HL-60/S4 treated with phorbol 12-myristate 13-acetate at 8.2 ng/mL for 4 days and 3 days (cell line): ENCODE data around the gene SAMD4A.

Experiments
- in situ Hi-C: fragments of 300-500 bp; cut with MboI; formaldehyde crosslinking; loops from 2 replicates; pipeline ENCODE4 v1.15.0; 2022; ENCODE audit warnings: low sequenced_read_pairs

Gene SAMD4A

DNA sequence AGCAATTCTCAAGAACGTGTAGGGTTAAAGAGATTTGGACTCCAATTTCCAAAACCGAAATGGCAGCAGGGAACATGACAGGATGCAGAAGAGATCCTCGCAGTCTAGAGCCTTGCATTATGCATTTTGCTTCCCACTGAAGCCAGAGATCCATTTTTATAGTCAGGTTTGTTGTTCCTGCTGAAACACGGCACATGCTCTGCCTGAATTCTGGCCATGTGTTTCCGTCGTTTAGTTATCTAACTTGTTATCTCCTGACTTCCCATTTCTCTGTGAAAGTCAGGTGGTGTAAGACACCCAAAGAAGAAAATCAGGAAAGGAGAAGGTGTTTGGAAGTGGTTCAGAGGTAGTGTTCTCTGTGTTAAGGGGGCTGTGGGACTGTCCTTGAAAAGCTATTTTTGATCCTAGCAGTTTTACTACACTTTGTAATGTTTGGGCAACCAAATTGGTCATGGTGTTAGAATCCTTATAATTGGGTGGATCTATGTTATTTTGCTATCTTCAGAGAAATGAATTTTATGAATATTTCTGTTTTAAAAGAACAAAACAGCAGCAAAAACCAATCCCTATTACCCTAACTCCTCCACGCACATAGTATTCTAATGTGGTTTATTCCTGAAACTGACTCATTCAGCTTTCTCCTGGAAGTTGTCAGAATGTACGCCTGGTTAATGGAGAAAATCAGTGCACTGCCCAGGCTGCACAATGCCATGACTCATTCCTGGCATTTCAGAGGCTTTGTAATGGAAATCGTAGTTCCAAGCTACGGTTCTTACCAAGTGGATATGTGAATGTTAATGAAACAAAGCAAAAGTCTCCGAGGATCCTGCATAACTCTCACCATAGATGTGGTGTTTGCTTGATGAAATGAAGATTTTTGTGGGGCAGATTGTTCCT lies 110.1 kb downstream of the SAMD4A start:
- in situ Hi-C loops: no loop called here

DNA sequence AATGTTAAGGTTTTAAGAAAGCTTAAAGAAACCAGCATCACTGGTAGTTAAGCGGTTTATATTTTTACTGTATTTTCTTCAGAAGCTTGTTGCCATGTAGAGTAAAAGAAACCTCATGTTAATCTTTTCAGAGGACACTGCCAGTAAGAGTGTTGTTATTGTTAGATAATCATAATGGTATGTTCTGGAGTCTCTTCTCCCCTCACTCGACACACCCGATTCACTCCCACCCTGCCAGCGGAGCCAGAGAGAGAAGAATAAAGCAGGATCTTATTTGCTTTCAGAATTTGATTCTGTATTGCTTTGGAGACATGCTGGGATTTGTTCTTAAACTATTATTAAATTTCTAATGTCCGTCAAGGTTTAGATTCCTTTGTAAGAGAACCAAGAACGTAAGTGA lies 113.7 kb downstream of the SAMD4A start:
- in situ Hi-C loops: no loop called here

DNA sequence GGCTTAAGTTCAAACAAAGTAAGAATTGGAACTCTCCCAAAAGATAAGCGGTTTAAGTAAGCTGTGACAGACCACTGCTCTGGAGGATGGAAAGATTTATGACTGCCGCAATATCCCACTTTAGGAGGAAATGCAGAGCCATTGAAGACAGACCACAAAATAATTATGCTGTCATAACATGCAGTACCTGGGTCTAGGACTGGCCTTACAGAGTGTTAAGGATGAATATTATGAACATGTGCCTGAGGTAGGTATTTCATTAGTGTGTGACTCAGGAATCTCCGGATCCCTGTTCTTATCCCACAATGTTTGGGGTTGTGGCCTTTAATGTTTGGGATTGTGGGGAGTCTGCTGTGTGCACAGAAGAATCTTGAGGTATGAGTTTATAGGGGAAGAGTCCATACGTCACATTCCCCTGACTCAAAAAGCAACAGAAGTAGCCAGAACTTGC lies 114.9 kb downstream of the SAMD4A start:
- in situ Hi-C loops: no loop called here

DNA sequence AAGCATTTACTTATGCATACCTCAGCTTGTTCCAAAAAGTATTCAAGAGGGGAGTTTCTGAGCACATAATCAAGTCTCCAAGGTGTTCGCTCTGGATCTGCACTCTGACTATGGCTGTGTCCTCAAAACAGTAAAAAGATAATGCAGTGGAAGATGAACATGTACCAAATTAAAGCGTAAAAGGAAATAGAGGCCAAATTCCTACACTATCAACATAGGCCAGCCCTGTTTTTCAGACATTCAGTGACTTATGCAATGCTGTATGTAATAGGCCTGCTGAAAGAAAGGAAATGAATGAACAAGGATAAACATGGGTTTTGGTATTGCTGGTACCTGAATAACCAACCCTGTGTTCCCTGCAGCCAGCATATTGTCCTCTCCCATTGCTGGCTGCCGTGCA lies 115.7 kb downstream of the SAMD4A start:
- in situ Hi-C loops: no loop called here

DNA sequence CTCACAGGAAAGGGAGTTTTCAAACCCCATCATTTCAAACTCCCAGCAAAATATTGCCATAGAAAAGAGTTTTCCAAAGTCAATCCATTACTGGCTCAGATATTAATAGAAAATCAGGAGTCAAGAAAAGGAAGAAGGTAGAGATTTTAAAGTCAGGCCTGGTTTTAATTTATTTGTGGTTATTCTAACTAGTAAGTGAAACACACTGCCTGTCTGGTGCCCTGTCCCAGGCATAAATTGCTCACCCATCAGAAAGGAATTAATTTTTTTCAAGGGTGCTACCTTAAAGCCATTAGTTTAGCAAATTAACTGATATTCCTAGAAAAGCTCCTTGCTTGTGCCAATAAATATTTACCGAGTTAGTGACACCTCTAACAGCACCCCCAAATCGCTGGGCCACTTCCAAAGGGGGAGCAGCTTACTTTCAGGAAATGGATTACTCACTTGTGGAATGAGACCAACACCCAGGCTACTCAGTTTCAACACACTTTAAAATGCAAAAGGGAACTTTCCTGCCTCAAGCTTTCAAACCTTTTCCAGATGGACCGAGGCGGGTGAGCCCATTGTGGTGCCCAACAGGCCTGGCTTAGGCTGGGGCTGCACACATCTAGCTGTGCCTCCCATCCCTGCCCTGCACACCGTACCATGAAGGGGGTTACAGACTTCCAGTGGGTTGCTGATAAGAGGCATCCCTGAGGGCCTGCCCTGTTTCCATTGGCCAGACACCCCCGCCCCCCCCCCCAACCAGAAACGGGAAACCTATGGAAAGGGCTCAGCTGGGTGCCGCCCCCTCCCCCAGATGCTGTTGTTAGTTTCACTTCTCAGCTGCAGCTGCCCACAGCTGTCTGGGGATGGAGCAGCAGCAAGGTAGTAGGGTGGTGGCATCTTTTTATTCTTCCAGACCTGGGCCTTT lies 117.2 kb downstream of the SAMD4A start:
- in situ Hi-C loops: no loop called here

DNA sequence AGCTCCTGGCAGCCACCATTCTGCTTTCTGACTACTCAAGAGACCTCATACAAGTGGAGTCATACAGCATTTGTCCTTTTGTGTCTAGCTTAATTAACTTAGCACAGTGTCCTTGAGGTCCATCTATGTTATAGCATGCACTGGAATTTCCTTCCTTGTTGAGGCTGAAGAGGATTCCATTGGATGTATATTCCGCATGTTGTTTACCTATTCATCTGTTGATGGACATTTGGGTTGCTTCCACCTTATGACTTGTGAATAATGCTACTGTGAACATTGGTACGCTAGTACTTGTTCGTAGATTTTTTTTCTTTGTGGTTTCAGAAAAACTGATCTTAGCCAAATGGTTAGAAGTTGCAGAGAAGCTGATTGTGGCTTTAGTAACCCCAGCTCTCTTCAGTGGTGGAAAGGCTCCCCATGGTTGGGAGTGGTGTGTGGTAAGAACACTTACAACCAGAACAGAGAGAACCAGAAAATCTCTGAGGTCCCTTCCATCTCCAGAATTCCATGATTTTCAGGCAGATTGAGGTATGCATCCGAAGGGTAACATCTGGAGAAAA lies 118.4 kb downstream of the SAMD4A start:
- in situ Hi-C loops: no loop called here

DNA sequence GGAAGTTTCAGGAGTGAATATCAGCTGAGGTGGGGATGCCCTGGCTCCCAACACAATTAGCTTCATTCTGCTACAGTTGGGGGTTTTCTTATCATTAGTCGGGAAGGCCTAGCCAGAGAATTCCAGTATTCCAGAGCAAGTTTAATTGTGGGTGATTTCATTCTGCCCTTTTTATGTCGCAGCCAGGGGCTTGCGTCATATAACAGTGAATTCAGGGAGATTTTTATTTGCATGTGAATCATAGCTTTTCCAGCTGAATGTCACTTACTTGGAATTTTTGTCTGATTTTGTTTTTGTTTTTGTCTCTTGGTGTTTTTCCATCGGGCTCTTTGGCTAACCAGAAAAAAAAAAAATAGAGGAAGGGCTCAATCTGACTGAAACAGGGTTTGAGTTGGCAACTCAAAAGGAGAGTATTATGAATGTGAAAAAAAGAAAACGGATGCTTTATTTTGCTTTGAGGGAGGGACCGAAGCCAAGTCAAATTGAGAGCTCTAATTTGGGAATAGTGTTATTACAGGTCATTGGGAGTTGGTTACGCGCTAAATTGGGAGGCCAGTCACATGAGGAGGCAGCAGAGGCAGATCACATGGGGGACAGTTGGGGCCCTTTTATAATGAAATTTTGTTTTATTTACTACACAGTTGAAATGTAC lies 119.4 kb downstream of the SAMD4A start:
- in situ Hi-C loops: no loop called here

DNA sequence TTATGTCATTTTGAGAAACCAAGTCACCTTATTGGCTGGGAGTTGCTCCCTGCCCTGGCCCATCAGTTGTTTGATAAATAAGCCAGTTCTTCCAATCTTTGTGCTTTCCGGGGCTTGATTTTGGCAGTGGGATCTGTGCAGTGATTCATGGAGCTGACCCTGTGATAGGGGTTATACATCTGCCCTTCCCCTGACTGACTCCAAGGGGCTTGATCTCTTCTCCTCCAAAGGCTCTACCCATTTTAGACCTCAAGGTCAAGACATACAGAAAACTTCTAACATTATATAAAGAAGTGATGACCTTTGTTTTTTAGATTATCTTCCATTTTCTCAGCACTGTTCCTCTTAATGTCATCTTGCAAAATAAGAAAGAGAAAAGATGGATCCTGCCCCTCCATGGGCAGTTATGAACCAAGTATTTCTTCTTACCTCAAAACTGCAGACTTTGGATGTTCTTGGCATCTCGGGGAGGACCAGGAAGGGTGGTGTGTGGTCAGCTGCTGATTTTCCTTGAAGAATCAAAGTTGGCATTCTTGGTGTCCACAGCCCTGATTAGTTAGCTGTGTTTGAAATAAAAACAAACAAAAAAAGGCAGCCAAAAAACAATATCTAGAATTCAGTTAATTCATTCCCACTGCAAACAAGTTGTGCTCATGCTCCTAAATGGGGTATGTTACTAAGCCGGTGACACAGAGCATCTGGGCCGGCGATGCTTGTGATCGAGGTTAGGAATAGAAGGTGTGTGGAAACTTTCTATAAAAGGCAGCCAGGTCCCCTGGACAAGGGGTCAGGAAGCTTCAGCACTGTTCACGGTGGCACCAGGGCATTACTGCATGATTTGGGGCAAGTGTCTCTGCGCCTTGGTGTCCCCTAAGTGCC lies 120.2 kb downstream of the SAMD4A start:
- in situ Hi-C loops: no loop called here

DNA sequence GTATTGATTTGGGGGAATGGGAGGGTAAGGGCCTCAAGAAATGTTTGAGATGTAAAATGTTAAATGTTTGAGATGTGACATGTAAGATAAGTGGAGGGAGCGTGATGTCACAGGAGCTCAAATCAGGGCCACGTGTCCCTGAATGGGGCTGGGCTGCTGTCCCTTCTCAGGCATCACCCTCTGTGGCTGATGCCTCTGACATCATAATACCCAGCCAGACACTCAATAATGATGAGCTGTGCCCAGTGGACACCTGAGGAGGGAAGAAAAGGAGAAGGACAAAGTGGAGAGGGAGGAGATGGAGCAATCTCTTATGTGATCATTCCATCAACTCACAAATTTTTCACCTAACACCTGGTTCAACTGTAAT lies 120.8 kb downstream of the SAMD4A start:
- in situ Hi-C loops: no loop called here

DNA sequence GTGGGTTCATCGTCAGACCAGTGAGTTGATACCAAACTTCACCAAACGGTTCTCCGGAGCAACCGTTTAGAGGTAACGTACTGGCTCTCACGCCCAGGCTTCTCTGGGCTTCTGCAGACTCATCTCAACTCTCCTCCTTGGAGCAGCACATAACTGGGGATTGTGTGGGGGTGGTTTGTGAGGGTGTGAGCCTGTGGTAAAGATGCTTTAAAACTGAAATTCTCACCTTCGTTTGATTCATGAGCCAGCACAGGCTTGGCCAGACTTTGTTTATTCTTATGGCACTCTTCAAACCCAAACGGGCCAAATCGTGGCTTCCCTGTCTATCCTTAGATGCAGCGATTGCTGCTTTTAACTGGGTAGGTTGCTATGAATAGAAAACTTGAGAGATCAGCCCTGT lies 121.3 kb downstream of the SAMD4A start:
- in situ Hi-C loops: no loop called here

DNA sequence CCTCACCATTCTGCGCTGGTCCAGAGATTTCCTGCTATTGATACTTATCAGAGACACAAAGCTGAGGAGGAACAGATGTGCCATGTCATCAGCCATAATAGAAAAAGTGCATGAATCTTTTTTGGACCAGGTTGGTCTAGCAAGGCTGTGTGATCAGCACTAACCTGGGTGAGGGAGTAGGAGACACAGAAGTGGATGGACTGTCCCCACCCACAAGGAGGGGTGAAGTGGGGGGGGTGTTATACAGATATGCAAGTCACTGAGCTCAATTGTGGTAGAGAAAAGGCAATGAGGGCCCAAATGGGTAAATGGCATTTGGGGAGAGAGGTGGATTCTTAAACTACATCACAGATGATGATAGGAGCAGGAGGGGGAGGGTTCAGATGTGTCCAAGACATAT lies 123.0 kb downstream of the SAMD4A start:
- in situ Hi-C loops: no loop called here

DNA sequence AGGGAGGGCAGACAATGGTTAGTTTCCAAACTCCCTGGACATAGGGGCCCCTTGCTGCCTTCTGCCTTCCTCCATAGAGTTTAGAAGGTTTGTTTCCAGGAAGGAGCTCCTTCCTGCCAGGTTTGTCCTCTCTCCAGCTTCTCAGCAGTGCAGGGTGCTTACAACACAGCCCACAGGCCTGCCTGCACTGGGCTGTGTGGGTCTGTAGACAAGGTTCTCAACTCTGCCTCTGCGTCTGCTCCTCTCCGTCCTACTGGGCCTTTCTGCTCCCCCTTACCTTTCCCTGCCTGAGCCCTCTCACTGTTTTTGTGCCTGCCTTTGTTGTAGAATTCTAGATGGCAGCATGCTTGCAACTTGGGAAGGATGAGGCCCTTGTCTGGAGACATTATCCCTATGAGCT lies 124.0 kb downstream of the SAMD4A start:
- in situ Hi-C loops: no loop called here

DNA sequence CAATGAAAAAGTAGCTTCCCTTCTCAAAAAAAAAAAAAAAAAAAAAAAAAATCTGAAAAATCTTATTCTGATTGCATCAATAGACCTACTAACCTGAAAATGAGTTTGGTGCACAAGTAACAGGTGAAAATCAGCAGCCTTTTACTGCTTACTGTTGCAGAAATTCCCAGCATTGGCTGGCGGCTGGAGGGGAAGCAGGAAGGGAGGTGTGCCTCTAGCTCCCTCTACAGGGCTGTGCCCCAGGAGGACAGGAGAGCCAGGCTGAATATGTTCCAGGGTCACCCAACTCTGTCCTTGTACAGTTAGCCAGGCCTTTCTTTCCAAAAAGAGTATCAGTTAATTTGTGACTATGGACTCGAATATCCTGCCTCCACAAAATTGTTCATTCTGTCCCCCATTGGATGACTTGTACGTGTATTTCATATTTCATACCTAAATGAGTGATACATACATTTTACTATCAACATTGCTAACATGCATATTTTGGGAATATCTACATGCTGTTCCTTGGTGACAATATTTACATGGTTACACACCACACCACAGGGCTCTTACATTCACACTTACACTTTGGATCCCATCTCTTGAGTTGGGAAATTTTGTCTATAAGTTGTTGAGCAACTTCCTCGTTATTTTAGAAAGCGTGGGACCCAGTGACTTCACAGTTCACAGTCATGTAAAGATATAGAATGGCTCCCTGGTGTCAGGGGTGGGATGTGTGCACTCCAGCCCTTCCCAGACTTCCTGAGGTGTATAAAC lies 124.8 kb downstream of the SAMD4A start:
- in situ Hi-C loops: no loop called here

DNA sequence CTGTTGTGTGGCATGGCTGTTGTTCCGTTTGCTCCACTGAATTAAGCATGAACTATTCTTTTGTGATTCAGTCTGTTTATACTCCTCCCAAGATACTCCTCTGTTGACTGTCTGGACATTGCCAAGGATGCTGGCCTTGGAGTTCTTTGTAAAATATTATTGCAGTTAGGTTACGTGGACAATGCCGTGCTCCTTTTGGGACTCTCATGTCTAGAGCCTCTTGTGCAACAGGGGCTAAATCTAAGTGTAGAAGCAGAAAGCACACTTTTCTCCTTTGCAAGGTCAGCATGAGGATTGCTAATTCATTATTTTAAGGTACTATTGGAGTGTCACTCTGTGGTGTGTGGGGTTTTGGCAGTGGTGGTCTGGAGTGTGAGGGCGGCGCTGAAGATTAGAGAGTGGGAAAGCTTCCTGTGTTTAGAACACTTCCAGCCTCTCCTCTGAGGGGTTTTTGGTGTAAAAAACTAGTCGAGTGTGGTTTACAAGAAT lies 125.4 kb downstream of the SAMD4A start:
- in situ Hi-C loops: no loop called here

DNA sequence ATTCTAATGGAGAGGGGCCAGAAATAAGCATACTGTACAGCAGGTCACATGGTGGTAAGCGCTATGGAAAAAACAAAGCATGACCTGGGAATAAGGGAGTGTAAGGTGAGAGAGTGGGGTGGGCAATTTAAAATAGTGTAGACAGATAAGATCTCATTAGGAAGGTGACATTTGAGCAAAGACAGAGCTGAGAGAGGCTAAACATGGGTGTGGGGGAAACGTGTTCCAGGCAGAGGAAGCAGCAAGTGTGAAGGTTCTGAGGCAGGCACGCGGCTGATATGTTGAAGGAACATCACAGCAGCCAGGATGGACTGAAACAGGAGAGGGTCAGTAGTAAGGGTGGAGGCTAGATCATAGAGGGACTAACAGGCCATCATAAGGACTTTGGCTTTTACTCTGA lies 126.8 kb downstream of the SAMD4A start:
- in situ Hi-C loops: no loop called here

DNA sequence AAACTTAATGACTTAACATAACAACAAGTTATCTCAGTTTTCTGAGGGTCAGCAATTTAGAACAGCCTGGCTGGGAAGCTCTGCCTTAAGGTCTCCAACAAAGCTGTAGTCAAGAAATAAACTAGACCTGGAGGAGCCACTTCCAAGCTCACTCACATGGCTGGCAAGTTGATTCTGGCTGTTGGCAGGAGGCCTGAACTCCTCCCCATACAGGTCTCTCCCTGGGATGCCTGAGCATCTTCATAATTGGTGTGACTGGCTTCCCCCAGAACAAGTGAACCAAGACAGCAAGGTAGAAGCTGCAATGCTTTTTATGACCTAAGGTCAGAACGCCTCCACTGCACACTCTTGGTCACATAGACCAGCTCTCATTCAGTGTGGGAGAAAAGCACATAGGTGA lies 128.3 kb downstream of the SAMD4A start:
- in situ Hi-C loops: no loop called here

DNA sequence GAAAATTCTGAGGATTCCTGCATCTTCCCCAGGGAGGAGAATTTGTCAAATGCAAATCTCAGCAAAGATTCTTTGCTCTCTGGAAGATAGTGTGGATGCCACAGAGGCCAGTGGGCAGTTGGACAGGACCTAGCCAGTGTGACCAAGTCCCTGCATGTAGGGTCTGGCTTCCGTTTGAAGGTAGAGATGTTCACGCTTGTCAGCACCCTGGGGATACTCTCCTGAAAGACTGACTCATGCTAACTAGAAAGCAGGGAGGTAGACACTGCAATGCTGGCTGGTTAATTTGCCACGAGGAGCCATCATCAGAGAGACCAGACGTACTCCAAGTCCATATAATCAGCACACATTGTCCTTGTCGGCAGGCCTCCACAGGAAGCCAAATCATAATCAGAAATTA lies 130.1 kb downstream of the SAMD4A start:
- in situ Hi-C loops: no loop called here

DNA sequence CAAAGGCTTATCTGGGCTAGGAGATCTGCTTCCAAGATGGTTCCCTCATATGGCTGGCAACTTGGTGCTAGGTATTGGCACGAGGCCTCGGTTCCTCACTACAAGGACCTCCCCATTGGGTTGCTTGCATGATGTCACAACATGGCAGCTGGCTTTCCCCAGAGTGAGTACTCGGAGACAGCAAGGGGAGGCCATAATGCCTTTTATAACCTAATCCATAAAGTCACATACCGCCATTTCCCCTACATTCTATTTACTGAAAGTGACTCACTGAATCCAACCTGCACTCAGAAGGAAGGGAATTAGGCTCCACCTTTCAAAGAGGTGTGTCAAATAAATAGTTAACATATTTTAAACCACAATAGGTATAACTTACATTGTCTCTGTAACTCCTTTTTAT lies 130.9 kb downstream of the SAMD4A start:
- in situ Hi-C loops: no loop called here

DNA sequence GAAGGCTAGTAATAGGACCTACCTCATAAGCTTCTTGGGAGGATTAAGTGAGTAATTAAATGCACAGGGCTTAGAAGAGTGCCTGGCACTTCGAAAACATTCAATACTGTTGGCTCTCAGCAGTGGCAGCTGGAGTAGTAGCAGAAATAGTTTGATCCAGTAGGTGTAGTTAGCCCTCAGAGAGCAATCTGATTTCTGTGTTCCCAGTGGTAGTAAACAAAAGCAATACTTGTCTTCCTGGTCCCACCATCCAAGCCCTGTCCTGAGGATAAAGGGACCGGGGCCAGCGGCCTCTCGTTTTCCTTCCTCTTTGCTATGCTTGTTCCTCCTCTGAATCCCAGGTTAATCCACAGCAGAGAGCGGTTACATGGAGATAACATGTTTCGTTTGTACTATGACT lies 131.6 kb downstream of the SAMD4A start:
- in situ Hi-C loops: no loop called here
